NK-92 (cell line): Measurements from ENCODE around the gene STK32A.

Experiments used
- DNase-seq: peaks from one replicate; lab custom pipeline; 2025; ENCODE audit not compliant: unreplicated experiment; lab: John Stamatoyannopoulos, UW

The STK32A gene

GRCh38 chr5:147248561-147248960 lies 13.7 kb downstream of the STK32A start:
- DNase-seq, result no peak

GRCh38 chr5:147259837-147260236 lies 25.0 kb downstream of the STK32A start:
- DNase-seq, result no peak

GRCh38 chr5:147267082-147267832 lies 32.4 kb downstream of the STK32A start:
- no peak for DNase-seq

GRCh38 chr5:147276497-147276896 lies 41.7 kb downstream of the STK32A start:
- DNase-seq, result no peak

- DNase-seq, result no peak
Measured at GRCh38 chr5:147286296-147286695, 51.5 kb downstream of the STK32A start.

- DNase-seq, result no peak
Measured at GRCh38 chr5:147287110-147287509, 52.3 kb downstream of the STK32A start.

- DNase-seq, result no peak
Measured at GRCh38 chr5:147290261-147290660, 55.4 kb downstream of the STK32A start.

- no peak for DNase-seq
Measured at GRCh38 chr5:147303251-147303650, 68.4 kb downstream of the STK32A start.

- no peak for DNase-seq
Measured at GRCh38 chr5:147303976-147304375, 69.2 kb downstream of the STK32A start.

- DNase-seq, result no peak
Measured at GRCh38 chr5:147305147-147305546, 70.3 kb downstream of the STK32A start.

- no peak for DNase-seq
Measured at GRCh38 chr5:147306351-147306750, 71.5 kb downstream of the STK32A start.

- DNase-seq, result no peak
Measured at GRCh38 chr5:147307170-147307569, 72.3 kb downstream of the STK32A start.

GRCh38 chr5:147309621-147310020 lies 74.8 kb downstream of the STK32A start:
- no peak for DNase-seq

- no peak for DNase-seq
Measured at GRCh38 chr5:147310059-147310704, 75.4 kb downstream of the STK32A start.

- no peak for DNase-seq
Measured at GRCh38 chr5:147317978-147318684, 83.3 kb downstream of the STK32A start.

GRCh38 chr5:147321569-147321968 lies 86.7 kb downstream of the STK32A start:
- no peak for DNase-seq

- DNase-seq, result no peak
Measured at GRCh38 chr5:147327421-147327820, 92.6 kb downstream of the STK32A start.

GRCh38 chr5:147327905-147328304 lies 93.1 kb downstream of the STK32A start:
- no peak for DNase-seq

GRCh38 chr5:147332658-147333057 lies 97.8 kb downstream of the STK32A start:
- DNase-seq, result no peak

- DNase-seq, result no peak
Measured at GRCh38 chr5:147336876-147337275, 102.0 kb downstream of the STK32A start.

- no peak for DNase-seq
Measured at GRCh38 chr5:147339313-147339712, 104.5 kb downstream of the STK32A start.

- DNase-seq, result no peak
Measured at GRCh38 chr5:147340941-147341340, 106.1 kb downstream of the STK32A start.
